Colonic mucosa (tissue), 4 donors: ENCODE results near the gene RIPK3. TPM values are rescaled to one million over a fixed set of nuclear protein-coding genes. Genes with fewer than 3 reads are reported as not detected.
A peak's percentile ranks its signal among the peaks of the same experiment; 100 is the strongest.
"Not testable (repeated sequence)": the region's sequence is repeated elsewhere in the genome, so short reads cannot be mapped to it uniquely, and the experiment has no call there.

Experiments
- DNase-seq: peaks from one replicate; pipeline ENCODE4 v3.0.0-alpha.2; 2020
- H3K27ac ChIP-seq: fragments of 200-600 bp; one replicate; pipeline ENCODE4 v1.8.0; 2021
- H3K27me3 ChIP-seq: fragments of 200-600 bp; one replicate; pipeline ENCODE4 v1.8.0; 2021
- H3K36me3 ChIP-seq: fragments of 200-600 bp; one replicate; pipeline ENCODE4 v1.8.0; 2021
- H3K4me1 ChIP-seq: fragments of 200-600 bp; one replicate; pipeline ENCODE4 v1.8.0; 2021; ENCODE audit warnings: mild to moderate bottlenecking
- H3K4me3 ChIP-seq: fragments of 200-600 bp; one replicate; pipeline ENCODE4 v1.8.0; 2021
- H3K9ac ChIP-seq, 2 donors: one replicate each; pipeline ENCODE4 v1.7.0; 2013; ENCODE audit warnings: control low read depth in 2 of 2, low read depth in 2 of 2, low read length in 2 of 2
- H3K9me3 ChIP-seq: fragments of 200-600 bp; one replicate; pipeline ENCODE4 v1.8.0; 2021
- CTCF ChIP-seq: fragments of 200-600 bp; IDR thresholded peaks from one replicate; pipeline ENCODE4 v1.8.0; 2022; ENCODE audit warnings: antibody characterized with exemption, mild to moderate bottlenecking
- intact Hi-C: fragments of 100-400 bp; cut with DNase I; formaldehyde crosslinking; loops from one replicate; pipeline ENCODE4 v1.14.1; 2022
- total RNA-seq, 2 donors: library from RNA; stranded (reverse); fragmentation: NEBNext Ultra II Directional in 1 of 2; extraction: Animal tissue kit (Norgen Biotek cat#: 25700) in 1 of 2; gene quantifications; one replicate each; pipeline ENCODE4 v1.2.1, GENCODE V29; 2021
- donor health status: healthy.
- donor health status: DM: no; HTN: no; CAD: no.
- donor health status: DM: no; HTN: no; CAD: no.

Gene RIPK3
- total RNA-seq, 2 donors from 2014 or later = 30.1 to 38.2 TPM

GRCh38 chr14:24360281-24360680 lies 20.5 kb upstream of the RIPK3 start:
- TF ChIP-seq CTCF = no peak

GRCh38 chr14:24356208-24356607 lies 16.4 kb upstream of the RIPK3 start:
- H3K9me3 ChIP-seq = no peaks in the 10 kb centered on the region
- TF ChIP-seq CTCF = no peak
- H3K27ac ChIP-seq = no peak overlapping the region
- no peaks in the 10 kb centered on the region for H3K4me1 ChIP-seq
- H3K4me3 ChIP-seq = no peak overlapping the region
- H3K9ac ChIP-seq = no peak overlapping the region
- intact Hi-C loops = no loop called here
- H3K36me3 ChIP-seq = no peaks in the 10 kb centered on the region
- DNase-seq = no peak
- no peaks in the 10 kb centered on the region for H3K27me3 ChIP-seq

More at GRCh38 chr14:24360281-24360680, 20.5 kb upstream of the RIPK3 start:
- Histone ChIP-seq H3K9me3 (no peaks in the 10 kb centered on the region), H3K27me3 (no peaks in the 10 kb centered on the region), H3K4me1 (peaks cover under 1% of the 10 kb centered on the region), H3K36me3 (no peaks in the 10 kb centered on the region), H3K4me3 (no peak overlapping the region), H3K9ac (no peak overlapping the region), H3K27ac (no peak overlapping the region)
- intact Hi-C loops = no loop called here
- no peak for DNase-seq

- TF ChIP-seq CTCF = no peak
Observed at GRCh38 chr14:24355009-24355408, 15.2 kb upstream of the RIPK3 start.

GRCh38 chr14:24354482-24354825 lies 14.7 kb upstream of the RIPK3 start:
- DNase-seq, H3K4me3 ChIP-seq, H3K27ac ChIP-seq, H3K9me3 ChIP-seq, H3K27me3 ChIP-seq, H3K4me1 ChIP-seq, H3K36me3 ChIP-seq, H3K9ac ChIP-seq, intact Hi-C loops: not testable (repeated sequence)

More at GRCh38 chr14:24355009-24355408, 15.2 kb upstream of the RIPK3 start:
- no peak overlapping the region for H3K4me3 ChIP-seq
- no peaks in the 10 kb centered on the region for H3K4me1 ChIP-seq
- intact Hi-C loops = no loop called here
- no peaks in the 10 kb centered on the region for H3K9me3 ChIP-seq
- no peak overlapping the region for H3K9ac ChIP-seq
- no peak for DNase-seq
- no peaks in the 10 kb centered on the region for H3K36me3 ChIP-seq
- no peaks in the 10 kb centered on the region for H3K27me3 ChIP-seq
- H3K27ac ChIP-seq = no peak overlapping the region

- no peak overlapping the region for H3K27ac ChIP-seq
- H3K4me3 ChIP-seq = no peak overlapping the region
- H3K27me3 ChIP-seq = no peaks in the 10 kb centered on the region
- no peak overlapping the region for H3K9ac ChIP-seq
- peak; percentile 67 for DNase-seq
- no peaks in the 10 kb centered on the region for H3K36me3 ChIP-seq
- intact Hi-C loops = no loop called here
- TF ChIP-seq CTCF = no peak
- H3K9me3 ChIP-seq = no peaks in the 10 kb centered on the region
- H3K4me1 ChIP-seq = no peaks in the 10 kb centered on the region
Observed at GRCh38 chr14:24353559-24354481, 14.0 kb upstream of the RIPK3 start.

GRCh38 chr14:24351517-24351916 lies 11.7 kb upstream of the RIPK3 start:
- Histone ChIP-seq H3K36me3 (no peaks in the 10 kb centered on the region), H3K27ac (no peak overlapping the region), H3K9ac (no peak overlapping the region), H3K9me3 (no peaks in the 10 kb centered on the region), H3K4me3 (no peak overlapping the region), H3K27me3 (no peaks in the 10 kb centered on the region), H3K4me1 (no peaks in the 10 kb centered on the region)
- intact Hi-C loops = no loop called here
- DNase-seq = no peak
- no peak for TF ChIP-seq CTCF
